ENCODE results near the gene S100B.

- TF ChIP-seq FOS (IDR thresholded peaks at IDR 0.05; ENCODE audit: borderline replicate concordance, insufficient read depth, low read length): no peak
- no peak for TF ChIP-seq EZH2 (IDR thresholded peaks at IDR 0.05; ENCODE audit: borderline replicate concordance, low read depth, low read length, severe bottlenecking)
- TF ChIP-seq CTCF (IDR thresholded peaks at IDR 0.05; ENCODE audit: extremely low read depth in 1 of 2, insufficient read depth in 1 of 2, low read depth in 1 of 2, low read length in 2 of 2): no peak
- no peak for TF ChIP-seq MYC (IDR thresholded peaks at IDR 0.05; ENCODE audit: low read depth, low read length)
Measured at GRCh38 chr21:46600305-46600704, 4.6 kb downstream of the S100B start.

Measured in endothelial cell of umbilical vein (primary cell).